RWPE1 (cell line): Measurements from ENCODE around the gene LHFPL3.

Experiments
- CTCF ChIA-PET: fragments of 350-600 bp; sonication (Branson Sonifier 250); formaldehyde crosslinking; extraction: SDS; loops from one replicate; lab custom pipeline; 2021; lab: Yijun Ruan, JAX
- POLR2A ChIA-PET: fragments of 400-600 bp; formaldehyde crosslinking; extraction: SDS; loops from one replicate; lab custom pipeline; 2020; ENCODE audit warnings: antibody characterized with exemption; ENCODE audit not compliant: low non-redundant PET; lab: Yijun Ruan, JAX
- DNase-seq: peaks from one replicate; pipeline ENCODE4 v3.0.0; 2012; ENCODE audit warnings: low spot score
- H3K27ac ChIP-seq: fragments of 450-650 bp; 2 replicates; pipeline ENCODE4 v1.5.1; 2017
- TF ChIP-seq, protein P1 (sequence below): fragments of 450-650 bp; conservative IDR thresholded peaks from 2 replicates; pipeline ENCODE4 v1.5.1; 2017; ENCODE audit warnings: low read depth, mild to moderate bottlenecking

Gene LHFPL3

DNA sequence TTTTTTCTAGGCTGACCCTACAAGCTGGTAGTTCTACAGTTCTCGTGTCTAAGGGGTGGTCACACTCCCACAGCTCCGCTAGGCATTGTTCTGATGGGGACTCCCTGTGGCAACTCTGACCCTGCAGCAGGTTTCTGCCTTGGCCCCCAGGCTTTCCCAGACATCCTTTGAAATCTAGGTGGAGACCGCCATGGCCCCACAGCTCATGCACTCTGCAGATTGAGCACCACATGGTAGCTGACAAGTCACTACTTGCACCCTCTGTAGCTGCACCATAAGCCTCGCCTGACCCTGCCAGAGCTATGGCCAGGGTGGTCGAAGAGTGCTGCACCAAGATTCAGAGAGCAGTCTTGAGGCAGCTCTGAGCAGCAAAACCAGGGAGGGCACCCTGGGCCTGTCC lies 275.6 kb downstream of the LHFPL3 start:
- POLR2A ChIA-PET, result no interaction called here
- CTCF ChIA-PET, result no interaction called here
- no peak overlapping the region for H3K27ac ChIP-seq
- no peak for DNase-seq
- TF ChIP-seq, protein P1, sequence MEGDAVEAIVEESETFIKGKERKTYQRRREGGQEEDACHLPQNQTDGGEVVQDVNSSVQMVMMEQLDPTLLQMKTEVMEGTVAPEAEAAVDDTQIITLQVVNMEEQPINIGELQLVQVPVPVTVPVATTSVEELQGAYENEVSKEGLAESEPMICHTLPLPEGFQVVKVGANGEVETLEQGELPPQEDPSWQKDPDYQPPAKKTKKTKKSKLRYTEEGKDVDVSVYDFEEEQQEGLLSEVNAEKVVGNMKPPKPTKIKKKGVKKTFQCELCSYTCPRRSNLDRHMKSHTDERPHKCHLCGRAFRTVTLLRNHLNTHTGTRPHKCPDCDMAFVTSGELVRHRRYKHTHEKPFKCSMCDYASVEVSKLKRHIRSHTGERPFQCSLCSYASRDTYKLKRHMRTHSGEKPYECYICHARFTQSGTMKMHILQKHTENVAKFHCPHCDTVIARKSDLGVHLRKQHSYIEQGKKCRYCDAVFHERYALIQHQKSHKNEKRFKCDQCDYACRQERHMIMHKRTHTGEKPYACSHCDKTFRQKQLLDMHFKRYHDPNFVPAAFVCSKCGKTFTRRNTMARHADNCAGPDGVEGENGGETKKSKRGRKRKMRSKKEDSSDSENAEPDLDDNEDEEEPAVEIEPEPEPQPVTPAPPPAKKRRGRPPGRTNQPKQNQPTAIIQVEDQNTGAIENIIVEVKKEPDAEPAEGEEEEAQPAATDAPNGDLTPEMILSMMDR, result no peak

- ChIA-PET POLR2A (no interaction called here), CTCF (no interaction called here)
- no peak for DNase-seq
- no peak overlapping the region for H3K27ac ChIP-seq
- TF ChIP-seq, protein P1, result no peak
These were observed 276.3 kb downstream of the LHFPL3 start for GRCh38 chr7:104604706-104605105.

GRCh38 chr7:104621321-104621720 lies 292.9 kb downstream of the LHFPL3 start:
- TF ChIP-seq, protein P1, result no peak
- no peak overlapping the region for H3K27ac ChIP-seq
- ChIA-PET POLR2A (no interaction called here), CTCF (no interaction called here)
- no peak for DNase-seq

GRCh38 chr7:104625956-104626355 lies 297.6 kb downstream of the LHFPL3 start:
- ChIA-PET POLR2A (no interaction called here), CTCF (no interaction called here)
- TF ChIP-seq, protein P1, result no peak
- H3K27ac ChIP-seq, result no peak overlapping the region
- DNase-seq, result no peak

DNA sequence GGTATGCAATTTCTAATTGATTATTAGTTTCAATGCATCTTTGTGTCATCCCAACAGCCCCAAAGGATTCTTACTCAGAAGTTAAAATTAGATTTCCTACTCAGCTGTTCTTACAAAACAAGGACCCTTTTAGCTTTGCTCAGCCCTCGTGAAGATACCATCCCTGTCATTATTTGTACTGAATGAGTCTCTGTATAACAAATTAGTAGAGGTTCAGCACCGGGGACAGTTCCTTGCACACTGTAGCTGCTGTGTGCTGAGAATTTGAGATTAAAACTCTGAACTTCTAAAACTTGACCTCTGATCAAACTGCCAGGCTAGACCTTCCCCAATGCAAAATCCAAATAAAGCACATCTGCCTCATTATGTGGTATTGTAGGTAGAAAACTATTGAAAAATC lies 299.1 kb downstream of the LHFPL3 start:
- TF ChIP-seq, protein P1, result no peak

DNA sequence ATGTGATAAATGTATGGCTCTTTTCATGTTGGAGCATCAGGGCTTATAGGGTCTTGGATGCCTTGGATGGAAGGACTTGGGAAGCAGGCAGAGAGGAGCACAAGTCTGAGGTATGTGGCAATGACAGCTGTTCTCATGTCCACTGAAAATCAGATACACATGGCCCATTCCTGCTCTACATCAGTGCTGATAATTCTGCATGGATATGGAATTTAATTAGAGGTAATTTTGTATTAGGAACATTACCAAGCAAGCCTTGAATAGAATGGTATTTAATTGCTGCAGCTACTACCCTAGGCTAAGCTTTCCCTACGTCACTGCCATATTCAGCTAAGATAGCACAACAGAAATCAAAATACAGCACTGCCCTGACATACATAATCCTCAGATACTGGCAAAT lies 299.6 kb downstream of the LHFPL3 start:
- TF ChIP-seq, protein P1, result no peak
- ChIA-PET CTCF (no interaction called here), POLR2A (no interaction called here)
- no peak overlapping the region for H3K27ac ChIP-seq
- DNase-seq, result no peak

More for the DNA sequence above, 299.1 kb downstream of the LHFPL3 start:
- POLR2A ChIA-PET, result no interaction called here
- peak; percentile 32 for DNase-seq
- no peak overlapping the region for H3K27ac ChIP-seq
- CTCF ChIA-PET, result no interaction called here

DNA sequence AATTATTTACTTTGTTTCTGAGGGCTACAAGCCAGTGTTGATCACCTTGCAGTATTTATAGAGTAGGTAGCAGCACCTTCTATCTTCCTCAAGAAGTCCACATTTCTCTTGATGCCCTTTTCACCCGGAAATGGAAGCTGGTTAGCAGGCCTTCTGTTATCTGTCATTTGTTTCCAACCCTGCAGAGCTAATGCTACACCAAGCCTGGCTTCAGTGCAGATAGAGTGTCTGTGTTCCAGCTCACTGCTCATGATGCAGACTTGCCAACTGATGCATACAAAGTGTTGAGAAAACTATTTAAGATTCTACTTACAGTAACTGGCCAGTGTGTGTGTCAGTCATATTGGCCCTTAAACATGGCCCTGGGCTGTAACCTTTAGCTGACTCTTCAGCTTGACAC lies 301.0 kb downstream of the LHFPL3 start:
- TF ChIP-seq, protein P1, result no peak
- no peak for DNase-seq
- POLR2A ChIA-PET, result no interaction called here
- H3K27ac ChIP-seq, result no peak overlapping the region
- CTCF ChIA-PET, result no interaction called here
